Measurements from ENCODE around the gene ARHGEF28. TPM values are rescaled to one million over a fixed set of nuclear protein-coding genes. Genes with fewer than 3 reads are reported as not detected.

The ARHGEF28 gene
- total RNA-seq, 1 experiment from 2014 or later, result 1.7 TPM

- DNase-seq (ENCODE audit: low spot score), result no peak
Observed at GRCh38 chr5:73856997-73857396, 231.0 kb downstream of the ARHGEF28 start.

GRCh38 chr5:73857446-73857845 lies 231.4 kb downstream of the ARHGEF28 start:
- no peak for DNase-seq (ENCODE audit: low spot score)

GRCh38 chr5:73858054-73858453 lies 232.1 kb downstream of the ARHGEF28 start:
- DNase-seq (ENCODE audit: low spot score), result no peak

- DNase-seq (ENCODE audit: low spot score), result no peak
Observed at GRCh38 chr5:73858776-73859175, 232.8 kb downstream of the ARHGEF28 start.

GRCh38 chr5:73859696-73860095 lies 233.7 kb downstream of the ARHGEF28 start:
- DNase-seq (ENCODE audit: low spot score), result no peak

- DNase-seq (ENCODE audit: low spot score), result no peak
Observed at GRCh38 chr5:73861313-73861988, 235.5 kb downstream of the ARHGEF28 start.

- DNase-seq (ENCODE audit: low spot score), result no peak
Observed at GRCh38 chr5:73862796-73863195, 236.8 kb downstream of the ARHGEF28 start.

- no peak for DNase-seq (ENCODE audit: low spot score)
Observed at GRCh38 chr5:73863876-73864275, 237.9 kb downstream of the ARHGEF28 start.

- no peak for DNase-seq (ENCODE audit: low spot score)
Observed at GRCh38 chr5:73865315-73865714, 239.3 kb downstream of the ARHGEF28 start.

GRCh38 chr5:73867345-73868335 lies 241.6 kb downstream of the ARHGEF28 start:
- peak; percentile 18 for DNase-seq (ENCODE audit: low spot score)

- DNase-seq (ENCODE audit: low spot score), result no peak
Observed at GRCh38 chr5:73883646-73884045, 257.6 kb downstream of the ARHGEF28 start.

- DNase-seq (ENCODE audit: low spot score), result no peak
Observed at GRCh38 chr5:73887688-73888087, 261.7 kb downstream of the ARHGEF28 start.

GRCh38 chr5:73890569-73890968 lies 264.6 kb downstream of the ARHGEF28 start:
- no peak for DNase-seq (ENCODE audit: low spot score)

- no peak for DNase-seq (ENCODE audit: low spot score)
Observed at GRCh38 chr5:73892218-73892617, 266.2 kb downstream of the ARHGEF28 start.

- DNase-seq (ENCODE audit: low spot score), result no peak
Observed at GRCh38 chr5:73892806-73893205, 266.8 kb downstream of the ARHGEF28 start.

- no peak for DNase-seq (ENCODE audit: low spot score)
Observed at GRCh38 chr5:73893813-73894212, 267.8 kb downstream of the ARHGEF28 start.

GRCh38 chr5:73894860-73895259 lies 268.9 kb downstream of the ARHGEF28 start:
- no peak for DNase-seq (ENCODE audit: low spot score)

GRCh38 chr5:73895471-73895870 lies 269.5 kb downstream of the ARHGEF28 start:
- DNase-seq (ENCODE audit: low spot score), result no peak

GRCh38 chr5:73896097-73896496 lies 270.1 kb downstream of the ARHGEF28 start:
- DNase-seq (ENCODE audit: low spot score), result no peak

- no peak for DNase-seq (ENCODE audit: low spot score)
Observed at GRCh38 chr5:73896668-73897067, 270.7 kb downstream of the ARHGEF28 start.

- DNase-seq (ENCODE audit: low spot score), result no peak
Observed at GRCh38 chr5:73897893-73898292, 271.9 kb downstream of the ARHGEF28 start.

- DNase-seq (ENCODE audit: low spot score), result no peak
Observed at GRCh38 chr5:73899055-73899454, 273.1 kb downstream of the ARHGEF28 start.

GRCh38 chr5:73899916-73900315 lies 273.9 kb downstream of the ARHGEF28 start:
- DNase-seq (ENCODE audit: low spot score), result no peak
